HepG2 (cell line): ENCODE data around the gene KATNB1. TPM values are rescaled to one million over a fixed set of nuclear protein-coding genes. Genes with fewer than 3 reads are reported as not detected.

ENCODE experiments used
- ATAC-seq: fragments of 200-7000 bp; cut with Tn5 transposase; 3 replicates; pipeline ENCODE4 v1.9.1; 2020; ENCODE audit warnings: mild to moderate bottlenecking, moderate library complexity
- BruUV-seq: library from RNA; stranded (reverse); fragments of 400-500 nt; replicated peaks from 2 replicates; lab custom pipeline; 2021; lab: Mats Ljungman, UMichigan
- CTCF ChIA-PET: fragments of 300-600 bp; formaldehyde crosslinking; extraction: SDS; loops from one replicate; lab custom pipeline; 2021; ENCODE audit warnings: low total read pairs, inconsistent platforms, low intra/inter-chr PET ratio; lab: Yijun Ruan, JAX
- POLR2A ChIA-PET: fragments of 350-600 bp; sonication (Branson Sonifier 250); formaldehyde crosslinking; loops from one replicate; lab custom pipeline; 2020; ENCODE audit warnings: antibody characterized with exemption, inconsistent platforms; lab: Yijun Ruan, JAX
- DNase-seq: peaks from one replicate; pipeline ENCODE4 v3.0.0-alpha.2; 2015; ENCODE audit warnings: low spot score
- FAIRE-seq: peaks from 3 replicates; lab custom pipeline; 2011; peaks lifted over from hg19 to GRCh38; lab: Jason Lieb, UNC
- H2AFZ ChIP-seq: one replicate; pipeline ENCODE4 v1.6.1; 2011; ENCODE audit warnings: low read length, inconsistent platforms
- H3K27ac ChIP-seq: fragments of 300-600 bp; 3 replicates; pipeline ENCODE4 v1.8.0; 2011; ENCODE audit warnings: mixed run types, mild to moderate bottlenecking, mixed read lengths, low read length, inconsistent platforms; ENCODE audit not compliant: insufficient read depth; ENCODE audit errors: extremely low read length
- H3K27me3 ChIP-seq, 2 experiments: fragments of 200-600 bp in 1 of 2; 2 replicates in 1 of 2; 3 replicates in 1 of 2; pipeline versions ENCODE4 v1.6.0 to v1.8.0; 2011; ENCODE audit warnings: low read length in 2 of 2, mild to moderate bottlenecking in 2 of 2, moderate library complexity in 2 of 2, inconsistent platforms in 1 of 2; ENCODE audit not compliant: insufficient read depth in 2 of 2, control insufficient read depth in 1 of 2
- H3K36me3 ChIP-seq, 2 experiments: fragments of 200-600 bp in 1 of 2; replicated peaks in 1 of 2; 2 replicates in 1 of 2; 3 replicates in 1 of 2; pipeline versions ENCODE4 v1.5.1 to v1.8.0; 2011; ENCODE audit warnings: low read length in 2 of 2, inconsistent platforms in 1 of 2; ENCODE audit not compliant: insufficient read depth in 2 of 2, control insufficient read depth in 1 of 2
- H3K4me1 ChIP-seq: 2 replicates; pipeline ENCODE4 v1.5.1; 2012; ENCODE audit warnings: low read length, inconsistent platforms; ENCODE audit not compliant: insufficient read depth
- H3K4me2 ChIP-seq: 2 replicates; pipeline ENCODE4 v1.6.0; 2011; ENCODE audit warnings: low read depth, low read length, inconsistent platforms
- H3K4me3 ChIP-seq, 3 experiments: fragments of 200-600 bp in 1 of 3; sonication (generic), shearing (Covaris generic) in 1 of 3; replicated peaks in 1 of 3; 2 replicates each; pipeline ENCODE4 v1.5.1; 2011 to 2016; ENCODE audit warnings: low read length in 3 of 3, inconsistent platforms in 2 of 3, low read depth in 2 of 3, mild to moderate bottlenecking in 2 of 3, control low read depth in 1 of 3, mixed read lengths in 1 of 3; ENCODE audit not compliant: insufficient read depth in 1 of 3
- H3K79me2 ChIP-seq: one replicate; pipeline ENCODE4 v1.6.1; 2011; ENCODE audit warnings: low read length, inconsistent platforms; ENCODE audit not compliant: insufficient read depth
- H3K9ac ChIP-seq: 2 replicates; pipeline ENCODE4 v1.6.0; 2011; ENCODE audit warnings: mild to moderate bottlenecking, low read depth, low read length, inconsistent platforms; ENCODE audit not compliant: insufficient read depth
- H3K9me3 ChIP-seq: 2 replicates; pipeline ENCODE4 v1.5.1; 2012; ENCODE audit warnings: mild to moderate bottlenecking, low read length
- H4K20me1 ChIP-seq: 2 replicates; pipeline ENCODE4 v1.6.0; 2011; ENCODE audit warnings: inconsistent platforms, mild to moderate bottlenecking, low read length, moderate library complexity; ENCODE audit not compliant: insufficient read depth
- AKNA ChIP-seq: sonication (generic); formaldehyde crosslinking; IDR thresholded peaks from 2 replicates; pipeline ENCODE4 v1.4.0; 2020; ENCODE audit warnings: missing genetic modification reagents, borderline replicate concordance
- CTCF ChIP-seq: sonication (generic); formaldehyde crosslinking; IDR thresholded peaks from 2 replicates; pipeline ENCODE4 v1.5.0; 2020; ENCODE audit warnings: mild to moderate bottlenecking, missing genetic modification reagents, moderate library complexity
- KAT2B ChIP-seq: fragments of 150-350 bp; IDR thresholded peaks from 2 replicates; pipeline ENCODE4 v1.6.1; 2014; ENCODE audit warnings: low read depth, low read length, borderline replicate concordance
- STAG1 ChIP-seq: sonication (generic); formaldehyde crosslinking; IDR thresholded peaks from 2 replicates; pipeline ENCODE4 v1.4.0; 2020; ENCODE audit warnings: missing genetic modification reagents
- WGBS: methylation state at CpG from one replicate; pipeline ENCODE4 v1.1.6; 2017; ENCODE audit warnings: low lambda C conversion rate; 5-methylcytosine and 5-hydroxymethylcytosine counted together
- in situ Hi-C: cut with HindIII; loops from 2 replicates; pipeline ENCODE4 v1.10.0; 2017; ENCODE audit warnings: low pct_unique_long_range_greater_than_20kb; ENCODE audit not compliant: extremely low pct_ligation_motif_present
- intact Hi-C: fragments of 100-400 bp; cut with micrococcal nuclease; formaldehyde crosslinking; loops from one replicate; pipeline ENCODE4 v1.10.0; 2022; ENCODE audit not compliant: unreplicated experiment
- polyA plus RNA-seq, 8 experiments: library from polyadenylated mRNA; depleted of rRNA in 3 of 8; stranded (reverse) in 7 of 8; unstranded in 1 of 8; fragments of >200 nt; fragmentation: Illumina TruSeq in 4 of 8; extraction: Trizol in 4 of 8; gene quantifications; 2 replicates each; pipeline versions ENCODE4 v1.2.1 to v1.2.3, GENCODE V29; 2011 to 2016; ENCODE audit warnings: low read depth in 4 of 8, missing spikeins in 1 of 8, mixed read lengths in 1 of 8; ENCODE audit not compliant: insufficient read depth in 1 of 8
- total RNA-seq, 5 experiments: library from RNA; depleted of rRNA; stranded (reverse); fragments of >200 nt; fragmentation: Illumina TruSeq; extraction: Trizol; gene quantifications; 2 replicates each; pipeline ENCODE4 v1.2.3, GENCODE V29; 2016; ENCODE audit warnings: low read depth in 1 of 5
- TF ChIP-seq, protein P1 (sequence below): sonication (generic); formaldehyde crosslinking; IDR thresholded peaks from 2 replicates; pipeline ENCODE4 v1.4.0; 2020; ENCODE audit warnings: missing genetic modification reagents, borderline replicate concordance

The KATNB1 gene
- total and polyA plus RNA-seq, 2 of the 13 experiments (the other 11 are each of a cell fraction or from before 2014, with no cell fraction given), result 31.5 to 43.5 TPM

- TF ChIP-seq, protein P1, sequence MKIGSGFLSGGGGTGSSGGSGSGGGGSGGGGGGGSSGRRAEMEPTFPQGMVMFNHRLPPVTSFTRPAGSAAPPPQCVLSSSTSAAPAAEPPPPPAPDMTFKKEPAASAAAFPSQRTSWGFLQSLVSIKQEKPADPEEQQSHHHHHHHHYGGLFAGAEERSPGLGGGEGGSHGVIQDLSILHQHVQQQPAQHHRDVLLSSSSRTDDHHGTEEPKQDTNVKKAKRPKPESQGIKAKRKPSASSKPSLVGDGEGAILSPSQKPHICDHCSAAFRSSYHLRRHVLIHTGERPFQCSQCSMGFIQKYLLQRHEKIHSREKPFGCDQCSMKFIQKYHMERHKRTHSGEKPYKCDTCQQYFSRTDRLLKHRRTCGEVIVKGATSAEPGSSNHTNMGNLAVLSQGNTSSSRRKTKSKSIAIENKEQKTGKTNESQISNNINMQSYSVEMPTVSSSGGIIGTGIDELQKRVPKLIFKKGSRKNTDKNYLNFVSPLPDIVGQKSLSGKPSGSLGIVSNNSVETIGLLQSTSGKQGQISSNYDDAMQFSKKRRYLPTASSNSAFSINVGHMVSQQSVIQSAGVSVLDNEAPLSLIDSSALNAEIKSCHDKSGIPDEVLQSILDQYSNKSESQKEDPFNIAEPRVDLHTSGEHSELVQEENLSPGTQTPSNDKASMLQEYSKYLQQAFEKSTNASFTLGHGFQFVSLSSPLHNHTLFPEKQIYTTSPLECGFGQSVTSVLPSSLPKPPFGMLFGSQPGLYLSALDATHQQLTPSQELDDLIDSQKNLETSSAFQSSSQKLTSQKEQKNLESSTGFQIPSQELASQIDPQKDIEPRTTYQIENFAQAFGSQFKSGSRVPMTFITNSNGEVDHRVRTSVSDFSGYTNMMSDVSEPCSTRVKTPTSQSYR (CRISPR knock-in tag), result no peak
- TF ChIP-seq KAT2B, result no peak
- TF ChIP-seq, all 625 proteins: peak for 0
Measured at GRCh38 chr16:57721356-57722209, 14.0 kb upstream of the KATNB1 start (continued).

DNA sequence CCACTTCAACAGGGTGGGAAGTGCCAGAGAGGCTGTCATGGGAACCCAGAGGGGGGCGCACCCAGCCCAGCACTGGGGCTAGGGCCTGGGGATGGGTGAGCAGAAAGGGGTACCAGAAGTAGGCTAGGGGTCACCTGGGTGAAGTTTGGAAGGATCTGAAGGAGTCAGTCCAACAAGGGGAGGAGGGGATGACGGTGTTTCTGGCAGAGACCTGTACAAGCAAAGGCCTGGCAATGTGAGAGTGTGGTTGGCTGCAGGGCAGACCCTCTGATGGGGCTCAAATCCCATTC is 13.4 kb upstream of the KATNB1 start:
- Histone ChIP-seq H3K36me3 (no peaks in the 10 kb centered on the region), H3K27ac (no peak overlapping the region), H3K79me2 (no peaks in the 10 kb centered on the region), H4K20me1 (no peaks in the 10 kb centered on the region), H3K9ac (no peak overlapping the region), H3K27me3 (no peaks in the 10 kb centered on the region), H3K4me1 (peaks cover 29% of the 10 kb centered on the region), H3K4me3 (no peak overlapping the region), H2AFZ (no peak overlapping the region), H3K9me3 (no peaks in the 10 kb centered on the region), H3K4me2 (0 out of 2 replicates have a peak overlapping the region, but pooled peaks have one; percentile 4)
- FAIRE-seq (no peak), ATAC-seq (peak; percentile 30), DNase-seq (no peak)
- BruUV-seq, result no TSS peak
- CTCF ChIA-PET, result interaction anchor here (1.4 to 2.5 kb wide), 4 partner anchors 73 to 283 kb away, joined by 3 to 11 read pairs (median 8); no protein-coding TSS in a partner anchor
- POLR2A ChIA-PET, result no interaction called here
- intact Hi-C loops, result loop anchor here (5.0 kb wide), 1 partner anchor 60 kb away; no protein-coding TSS in a partner anchor
- 78% methylated on average over 2 of the region's 2 CpGs for WGBS
- in situ Hi-C loops, result no loop called here
- peak; percentile 63 for TF ChIP-seq STAG1 (CRISPR knock-in tag)
- no peak for TF ChIP-seq AKNA (CRISPR knock-in tag)
- TF ChIP-seq CTCF (CRISPR knock-in tag), result peak; percentile 69
